Ishikawa (cell line): ENCODE measurements around the gene KBTBD13.

Experiments used
- CEBPB ChIP-seq: IDR thresholded peaks from 2 replicates; pipeline ENCODE4 v1.6.1; 2012
- CREB1 ChIP-seq: IDR thresholded peaks from 2 replicates; pipeline ENCODE4 v1.6.1; 2012; ENCODE audit warnings: low read depth
- EP300 ChIP-seq: IDR thresholded peaks from 2 replicates; pipeline ENCODE4 v1.6.1; 2012; ENCODE audit warnings: borderline replicate concordance
- RAD21 ChIP-seq: IDR thresholded peaks from 2 replicates; pipeline ENCODE4 v1.6.1; 2012; ENCODE audit warnings: low read depth
- TCF12 ChIP-seq: IDR thresholded peaks from 2 replicates; pipeline ENCODE4 v1.6.1; 2012; ENCODE audit warnings: low read depth
- YY1 ChIP-seq: IDR thresholded peaks from 2 replicates; pipeline ENCODE4 v1.6.1; 2012; ENCODE audit warnings: low read depth
- TF ChIP-seq, protein P1 (sequence below): IDR thresholded peaks from 2 replicates; pipeline ENCODE4 v1.6.1; 2012

DNA sequence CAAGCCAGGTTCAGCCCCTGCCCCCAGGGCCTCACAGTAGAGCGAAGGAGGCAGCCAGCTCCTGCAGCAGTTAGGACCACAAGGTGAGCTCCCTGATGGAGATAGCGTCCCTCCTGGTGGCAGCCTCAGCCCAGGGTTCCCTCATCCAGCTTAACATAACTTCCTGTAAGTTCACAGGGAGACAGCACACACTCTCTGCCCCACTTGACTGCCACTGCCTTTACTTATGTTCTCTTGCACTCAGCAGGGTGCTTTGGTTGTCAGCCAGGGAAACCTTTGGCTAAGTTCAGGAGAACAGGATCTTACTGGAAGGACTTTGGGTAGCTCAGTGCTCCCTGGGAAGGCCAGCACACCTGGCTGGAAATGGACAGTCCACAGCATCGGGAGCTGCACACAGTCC is 10.9 kb downstream of the KBTBD13 start:
- TF ChIP-seq RAD21 (no peak), YY1 (no peak), EP300 (no peak), CREB1 (no peak), TCF12 (0 out of 2 replicates have a peak, but pooled peaks have one; percentile 14), CEBPB (no peak)
- TF ChIP-seq, protein P1, sequence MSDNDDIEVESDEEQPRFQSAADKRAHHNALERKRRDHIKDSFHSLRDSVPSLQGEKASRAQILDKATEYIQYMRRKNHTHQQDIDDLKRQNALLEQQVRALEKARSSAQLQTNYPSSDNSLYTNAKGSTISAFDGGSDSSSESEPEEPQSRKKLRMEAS: no peak
